PFSK-1 (cell line): ENCODE measurements around the gene KIAA0319L.

Source experiments
- FOXP2 ChIP-seq: optimal IDR thresholded peaks from 2 replicates; pipeline ENCODE3; 2011; ENCODE audit warnings: borderline replicate concordance, control low read depth, inconsistent platforms; ENCODE audit not compliant: insufficient read depth; ENCODE audit errors: extremely low read length, extremely low read depth
- POLR2AphosphoS5 ChIP-seq: IDR thresholded peaks from 2 replicates; pipeline ENCODE4 v1.6.1; 2012; ENCODE audit warnings: low read depth, mild to moderate bottlenecking, control low read depth, low read length, moderate library complexity
- REST ChIP-seq, 2 experiments: IDR thresholded peaks; 2 replicates each; pipeline versions ENCODE4 v1.6.1 to v1.8.0; 2011 to 2012; ENCODE audit warnings: low read depth in 2 of 2, low read length in 2 of 2, control low read depth in 1 of 2, inconsistent platforms in 1 of 2, mild to moderate bottlenecking in 1 of 2, moderate library complexity in 1 of 2; ENCODE audit not compliant: insufficient read depth in 1 of 2
- SIN3A ChIP-seq: IDR thresholded peaks from 2 replicates; pipeline ENCODE4 v1.6.1; 2012; ENCODE audit warnings: mild to moderate bottlenecking, low read length, moderate library complexity, borderline replicate concordance; ENCODE audit not compliant: insufficient read depth
- TAF1 ChIP-seq: IDR thresholded peaks from 2 replicates; pipeline ENCODE4 v1.6.1; 2012; ENCODE audit warnings: low read length, control low read depth, borderline replicate concordance; ENCODE audit not compliant: insufficient read depth

Gene KIAA0319L

DNA sequence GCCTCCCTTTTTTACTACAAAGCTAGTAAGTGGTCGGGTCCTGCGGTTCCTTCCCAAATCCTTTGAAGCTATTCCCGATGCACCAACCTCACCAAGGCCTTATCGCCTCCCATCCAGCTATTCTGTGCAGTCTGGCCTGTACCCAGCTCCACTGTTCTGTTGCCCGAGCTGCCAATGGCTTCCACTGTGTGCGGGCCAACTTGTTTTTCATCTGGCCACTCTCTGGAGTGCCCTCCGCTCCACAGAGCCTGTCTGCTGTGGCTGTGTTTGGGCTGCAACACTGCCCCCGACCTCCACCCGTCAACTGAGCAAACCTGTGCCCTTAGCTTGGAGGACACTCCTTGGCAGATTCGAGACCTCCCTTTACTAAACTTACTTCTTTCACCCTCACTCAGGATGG, 125.0 kb downstream of the KIAA0319L start:
- no peak for TF ChIP-seq TAF1
- TF ChIP-seq REST (IDR thresholded peaks at IDR 0.05; ENCODE audit: insufficient read depth in 1 of 2, low read depth in 2 of 2, low read length in 2 of 2) = no peak
- TF ChIP-seq SIN3A = no peak
- no peak for TF ChIP-seq POLR2AphosphoS5
- TF ChIP-seq FOXP2 = no peak

- TF ChIP-seq SIN3A (no peak), TAF1 (no peak), FOXP2 (no peak), POLR2AphosphoS5 (no peak), REST (IDR thresholded peaks at IDR 0.05; ENCODE audit: insufficient read depth in 1 of 2, low read depth in 2 of 2, low read length in 2 of 2) (no peak)
Measured at GRCh38 chr1:35431173-35431599, 126.0 kb downstream of the KIAA0319L start.

DNA sequence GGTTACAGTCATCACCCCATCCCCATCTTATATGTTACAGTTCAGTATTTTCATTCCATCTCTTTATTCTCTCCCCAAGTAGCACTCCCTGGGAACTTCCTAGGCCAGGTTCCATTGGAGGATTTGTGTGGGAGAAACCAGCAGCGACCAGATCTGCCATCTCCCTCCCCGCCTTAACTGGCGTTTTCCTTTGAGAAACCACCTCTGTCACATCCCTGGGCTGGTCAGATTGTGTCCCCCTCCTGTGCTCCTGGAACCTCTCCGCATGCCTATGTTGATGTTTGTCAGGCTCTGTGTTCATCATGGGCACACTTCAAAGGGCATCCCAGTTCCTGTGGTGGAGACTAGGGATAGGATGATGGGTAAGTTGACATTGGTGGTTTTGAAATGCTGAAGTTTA, 126.4 kb downstream of the KIAA0319L start:
- no peak for TF ChIP-seq POLR2AphosphoS5
- TF ChIP-seq REST (IDR thresholded peaks at IDR 0.05; ENCODE audit: insufficient read depth in 1 of 2, low read depth in 2 of 2, low read length in 2 of 2) = no peak
- no peak for TF ChIP-seq FOXP2
- TF ChIP-seq SIN3A = no peak
- TF ChIP-seq TAF1 = no peak

- TF ChIP-seq POLR2AphosphoS5 (no peak), FOXP2 (no peak), REST (IDR thresholded peaks at IDR 0.05; ENCODE audit: insufficient read depth in 1 of 2, low read depth in 2 of 2, low read length in 2 of 2) (no peak), TAF1 (no peak), SIN3A (no peak)
Measured at GRCh38 chr1:35428360-35428759, 128.8 kb downstream of the KIAA0319L start.

GRCh38 chr1:35426097-35426586, 131.1 kb downstream of the KIAA0319L start:
- TF ChIP-seq POLR2AphosphoS5 (no peak), SIN3A (no peak), REST (IDR thresholded peaks at IDR 0.05; ENCODE audit: insufficient read depth in 1 of 2, low read depth in 2 of 2, low read length in 2 of 2) (no peak), TAF1 (no peak), FOXP2 (no peak)
